Kidney (tissue), 14 donors: ENCODE data around the gene PPP1R9B. TPM values are rescaled to one million over a fixed set of nuclear protein-coding genes. Genes with fewer than 3 reads are reported as not detected.

ENCODE experiments used
- DNase-seq, 5 donors: peaks; one replicate each; pipeline ENCODE4 v3.0.0-alpha.2; 2013 to 2020
- FAIRE-seq: peaks from 2 replicates; lab custom pipeline; 2012; peaks lifted over from hg19 to GRCh38; lab: Jason Lieb, UNC
- H3K27ac ChIP-seq, 2 donors: one replicate each; pipeline ENCODE4 v1.7.0; 2013; ENCODE audit warnings: low read depth in 2 of 2, low read length in 2 of 2, inconsistent platforms in 1 of 2
- H3K27me3 ChIP-seq: one replicate; pipeline ENCODE4 v1.7.1; 2013; ENCODE audit warnings: low read length, inconsistent platforms; ENCODE audit not compliant: control insufficient read depth, insufficient read depth
- H3K36me3 ChIP-seq, 3 donors: one replicate each; pipeline versions ENCODE4 v1.7.0 to v1.7.1; 2013; ENCODE audit warnings: low read length in 3 of 3, control low read depth in 1 of 3, inconsistent platforms in 1 of 3; ENCODE audit not compliant: insufficient read depth in 3 of 3, control insufficient read depth in 2 of 3
- H3K4me1 ChIP-seq, 3 donors: one replicate each; pipeline versions ENCODE4 v1.7.0 to v1.7.1; 2013; ENCODE audit warnings: low read length in 3 of 3, inconsistent platforms in 1 of 3, low read depth in 1 of 3; ENCODE audit not compliant: control insufficient read depth in 2 of 3, insufficient read depth in 2 of 3
- H3K4me3 ChIP-seq, 3 donors: one replicate each; pipeline versions ENCODE4 v1.7.0 to v1.8.1; 2013; ENCODE audit warnings: low read length in 3 of 3, control low read depth in 1 of 3, inconsistent platforms in 1 of 3
- H3K9ac ChIP-seq, 3 donors: one replicate each; pipeline versions ENCODE4 v1.7.0 to v1.7.1; 2013; ENCODE audit warnings: low read length in 3 of 3, control low read depth in 1 of 3, inconsistent platforms in 1 of 3
- H3K9me3 ChIP-seq, 3 donors: one replicate each; pipeline versions ENCODE4 v1.7.0 to v1.7.1; 2013; ENCODE audit warnings: low read length in 3 of 3, control low read depth in 1 of 3, inconsistent platforms in 1 of 3; ENCODE audit not compliant: control insufficient read depth in 2 of 3, insufficient read depth in 1 of 3
- intact Hi-C: fragments of 100-400 bp; cut with DNase I; formaldehyde crosslinking; loops from one replicate; pipeline ENCODE4 v1.11.1; 2022
- polyA plus RNA-seq: library from polyadenylated mRNA; stranded (reverse); fragments of 350-450 nt; fragmentation: Illumina TruSeq; extraction: RNeasy Lipid Tissue Mini Kit (QIAGEN cat#74804); gene quantifications from one replicate; pipeline ENCODE4 v1.2.3, GENCODE V29; 2014; ENCODE audit warnings: low read depth, low replicate concordance; ENCODE audit not compliant: insufficient read depth
- total RNA-seq: library from RNA; stranded (reverse); fragmentation: NEBNext Ultra II Directional; extraction: Animal tissue kit (Norgen Biotek cat#: 25700); gene quantifications from one replicate; pipeline ENCODE4 v1.2.1, GENCODE V29; 2021
- TF ChIP-seq, protein P1 (sequence below): IDR thresholded peaks from 3 replicates; pipeline ENCODE4 v1.5.1; 2012; ENCODE audit warnings: mild to moderate bottlenecking, moderate library complexity, borderline replicate concordance; ENCODE audit not compliant: insufficient read depth; ENCODE audit errors: extremely low read depth
- donor health status: control.
- donor health status: control.
- donor health status: control.
- donor health status: control.
- donor health status: control.
- donor health status: DM: yes; HTN: yes; CAD: no.
- donor health status: Normal renal cell carcinoma (clear cell type).

PPP1R9B gene
- total and polyA plus RNA-seq, 2 donors from 2014 or later, result 17.1 to 64.4 TPM

DNA sequence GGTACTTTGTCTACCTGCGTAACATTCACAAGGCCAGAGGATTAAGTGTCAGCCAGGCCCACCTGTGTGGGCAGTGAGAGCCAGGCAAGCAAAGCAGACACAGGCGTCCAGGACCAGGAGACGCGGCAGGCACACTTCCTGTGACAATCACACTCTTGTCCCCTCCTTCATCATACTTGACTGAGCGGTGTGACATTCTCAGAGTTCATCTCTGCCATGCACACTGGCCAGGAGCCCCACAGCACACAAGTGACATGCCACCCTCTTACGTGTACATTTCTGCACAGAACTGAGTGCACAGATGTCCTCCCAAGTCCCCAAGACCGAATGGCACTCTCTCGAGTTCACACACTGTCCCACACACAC is 8.7 kb downstream of the PPP1R9B start:
- H3K4me3 ChIP-seq, result no peak overlapping the region
- DNase-seq (peak in 1 of 5 donors; percentile 40), FAIRE-seq (no peak)
- H3K27me3 ChIP-seq, result no peaks in the 10 kb centered on the region
- no peak overlapping the region for H3K9ac ChIP-seq
- TF ChIP-seq, protein P1, sequence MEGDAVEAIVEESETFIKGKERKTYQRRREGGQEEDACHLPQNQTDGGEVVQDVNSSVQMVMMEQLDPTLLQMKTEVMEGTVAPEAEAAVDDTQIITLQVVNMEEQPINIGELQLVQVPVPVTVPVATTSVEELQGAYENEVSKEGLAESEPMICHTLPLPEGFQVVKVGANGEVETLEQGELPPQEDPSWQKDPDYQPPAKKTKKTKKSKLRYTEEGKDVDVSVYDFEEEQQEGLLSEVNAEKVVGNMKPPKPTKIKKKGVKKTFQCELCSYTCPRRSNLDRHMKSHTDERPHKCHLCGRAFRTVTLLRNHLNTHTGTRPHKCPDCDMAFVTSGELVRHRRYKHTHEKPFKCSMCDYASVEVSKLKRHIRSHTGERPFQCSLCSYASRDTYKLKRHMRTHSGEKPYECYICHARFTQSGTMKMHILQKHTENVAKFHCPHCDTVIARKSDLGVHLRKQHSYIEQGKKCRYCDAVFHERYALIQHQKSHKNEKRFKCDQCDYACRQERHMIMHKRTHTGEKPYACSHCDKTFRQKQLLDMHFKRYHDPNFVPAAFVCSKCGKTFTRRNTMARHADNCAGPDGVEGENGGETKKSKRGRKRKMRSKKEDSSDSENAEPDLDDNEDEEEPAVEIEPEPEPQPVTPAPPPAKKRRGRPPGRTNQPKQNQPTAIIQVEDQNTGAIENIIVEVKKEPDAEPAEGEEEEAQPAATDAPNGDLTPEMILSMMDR, result no peak
- H3K4me1 ChIP-seq, result peaks cover 0 to 36% (median 20%) of the 10 kb centered on the region in 3 donors
- intact Hi-C loops, result no loop called here
- H3K9me3 ChIP-seq, result no peaks in the 10 kb centered on the region
- H3K36me3 ChIP-seq, result peaks cover 10 to 60% (median 37%) of the 10 kb centered on the region in 3 donors
- no peak overlapping the region for H3K27ac ChIP-seq

DNA sequence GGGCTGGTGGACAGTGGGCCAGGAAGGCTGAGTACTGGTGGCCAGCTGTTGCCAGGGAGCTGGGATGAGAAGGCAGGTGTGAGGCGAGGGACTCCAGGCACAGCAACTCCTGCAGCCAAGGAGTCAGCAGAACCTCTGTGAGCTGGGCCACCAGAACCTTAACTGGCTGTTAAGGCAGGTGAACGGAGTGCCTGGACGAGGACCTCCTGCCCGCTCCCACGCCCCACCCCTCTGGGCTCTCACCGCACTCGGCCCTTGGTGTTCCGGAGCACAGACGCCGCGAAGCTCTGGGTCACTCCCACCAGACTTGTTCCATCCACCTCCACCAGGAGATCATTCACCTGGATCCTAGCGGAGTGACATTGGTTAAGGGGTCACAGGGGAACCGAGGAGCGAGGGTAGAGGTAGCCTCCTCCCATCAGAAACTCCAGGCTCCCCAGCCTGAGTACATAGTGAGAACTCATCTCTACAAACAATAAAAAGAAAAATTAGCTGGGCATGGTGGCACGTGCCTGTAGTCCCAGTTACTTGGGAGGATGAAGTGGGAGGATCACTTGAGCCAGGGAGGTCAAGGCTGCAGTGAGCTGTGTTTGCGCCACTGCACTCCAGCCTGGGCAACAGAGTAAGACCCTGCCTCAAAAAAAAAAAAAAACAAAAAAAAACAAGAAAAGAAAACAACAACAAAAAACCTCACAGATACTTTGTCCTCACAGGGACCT is 9.3 kb downstream of the PPP1R9B start:
- DNase-seq (peak in 1 of 5 donors; percentile 59), FAIRE-seq (no peak)
- Histone ChIP-seq H3K9ac (no peak overlapping the region), H3K36me3 (peaks cover 10 to 60% (median 37%) of the 10 kb centered on the region in 3 donors), H3K4me1 (peaks cover 0 to 31% (median 14%) of the 10 kb centered on the region in 3 donors), H3K27ac (peak overlapping the region; percentile 55 to 76), H3K27me3 (no peaks in the 10 kb centered on the region), H3K4me3 (no peak overlapping the region), H3K9me3 (no peaks in the 10 kb centered on the region)
- TF ChIP-seq, protein P1, result no peak
- intact Hi-C loops, result no loop called here

DNA sequence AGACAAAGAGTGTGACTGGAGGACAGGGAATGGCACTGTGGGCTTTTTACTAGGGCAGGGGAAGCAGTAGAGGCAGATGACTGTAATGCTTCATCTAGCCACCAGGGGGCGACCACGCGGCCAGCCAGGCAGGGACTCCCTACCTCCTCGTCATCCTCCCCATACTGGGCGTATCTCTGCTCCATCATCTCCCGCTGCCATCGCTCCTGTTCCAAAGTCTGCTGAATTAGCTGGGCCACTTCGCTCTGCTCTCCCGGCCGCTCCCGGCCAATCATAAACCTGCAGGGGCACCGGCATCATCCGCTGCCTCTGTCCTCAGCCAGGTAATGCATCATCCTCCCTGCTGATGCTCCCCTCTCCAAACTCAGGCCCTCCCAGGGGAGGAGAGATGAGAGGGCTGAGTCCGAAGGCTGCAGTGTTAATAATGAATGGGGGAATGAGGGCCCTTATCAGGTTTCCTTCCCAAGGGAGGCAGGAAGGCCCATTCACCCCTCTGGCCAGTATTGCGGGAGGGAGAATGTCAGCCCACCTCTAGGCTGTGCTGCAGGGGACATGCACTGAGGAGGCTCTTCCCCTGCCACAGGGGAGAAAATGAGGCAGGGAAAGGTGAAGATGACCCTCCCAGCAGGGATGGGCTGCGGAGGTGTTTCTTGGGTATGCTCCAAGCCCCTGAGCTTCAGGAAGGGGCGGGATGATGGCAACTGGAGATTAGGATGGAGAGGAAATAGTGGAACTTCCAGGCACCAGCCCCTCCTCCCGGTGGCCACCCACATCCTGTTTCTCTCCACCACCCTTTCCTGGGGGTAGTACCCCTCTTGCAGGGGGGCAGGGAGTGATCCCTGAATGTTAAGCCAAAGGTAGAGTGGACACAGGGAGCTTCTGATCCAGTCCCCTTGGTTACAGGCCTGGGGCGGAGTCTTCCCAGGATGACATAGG is 10.3 kb downstream of the PPP1R9B start:
- H3K36me3 ChIP-seq, result peaks cover 10 to 60% (median 37%) of the 10 kb centered on the region in 3 donors
- intact Hi-C loops, result no loop called here
- peak overlapping the region; percentile 55 to 76 for H3K27ac ChIP-seq
- no peak overlapping the region for H3K9ac ChIP-seq
- TF ChIP-seq, protein P1, result peak; percentile 92
- H3K9me3 ChIP-seq, result no peaks in the 10 kb centered on the region
- DNase-seq (peak; percentile 57 to 90 (median 80)), FAIRE-seq (no peak)
- peak overlapping the region in 1 of 3 donors; percentile 19 for H3K4me3 ChIP-seq
- peaks cover 0 to 24% (median 11%) of the 10 kb centered on the region in 3 donors for H3K4me1 ChIP-seq
- H3K27me3 ChIP-seq, result no peaks in the 10 kb centered on the region
